Hematopoietic multipotent progenitor cell treated with erythropoietin and hydrocortisone succinate and interleukin-3 and kit ligand, for 15 days (in vitro differentiated cells): ENCODE data around the gene CSNK1A1L.

Source experiments
- DNase-seq: peaks from one replicate; pipeline ENCODE4 v3.0.0-alpha.2; 2015; ENCODE audit warnings: low spot score

CSNK1A1L gene

GRCh38 chr13:37106642-37107041 lies 1.2 kb upstream of the CSNK1A1L start:
- no peak for DNase-seq

GRCh38 chr13:37102896-37103295 lies 2.6 kb downstream of the CSNK1A1L start:
- no peak for DNase-seq

- DNase-seq, result no peak
Observed at GRCh38 chr13:37101201-37101600, 4.3 kb downstream of the CSNK1A1L start.

GRCh38 chr13:37100731-37101130 lies 4.7 kb downstream of the CSNK1A1L start:
- DNase-seq, result no peak

GRCh38 chr13:37097076-37097475 lies 8.4 kb downstream of the CSNK1A1L start:
- no peak for DNase-seq

GRCh38 chr13:37094840-37095239 lies 10.6 kb downstream of the CSNK1A1L start:
- DNase-seq, result no peak

- DNase-seq, result no peak
Observed at GRCh38 chr13:37094099-37094498, 11.4 kb downstream of the CSNK1A1L start.

- DNase-seq, result no peak
Observed at GRCh38 chr13:37091835-37092234, 13.6 kb downstream of the CSNK1A1L start.

- no peak for DNase-seq
Observed at GRCh38 chr13:37090912-37091311, 14.6 kb downstream of the CSNK1A1L start.

GRCh38 chr13:37089495-37089894 lies 16.0 kb downstream of the CSNK1A1L start:
- DNase-seq, result no peak

GRCh38 chr13:37087486-37087885 lies 18.0 kb downstream of the CSNK1A1L start:
- DNase-seq, result no peak

GRCh38 chr13:37085606-37086005 lies 19.9 kb downstream of the CSNK1A1L start:
- DNase-seq, result no peak

GRCh38 chr13:37076818-37077217 lies 28.6 kb downstream of the CSNK1A1L start:
- no peak for DNase-seq

GRCh38 chr13:37075164-37075563 lies 30.3 kb downstream of the CSNK1A1L start:
- DNase-seq, result no peak

GRCh38 chr13:37074703-37075102 lies 30.8 kb downstream of the CSNK1A1L start:
- peak; percentile 22 for DNase-seq

- DNase-seq, result no peak
Observed at GRCh38 chr13:37072024-37072423, 33.4 kb downstream of the CSNK1A1L start.

GRCh38 chr13:37070956-37071355 lies 34.5 kb downstream of the CSNK1A1L start:
- no peak for DNase-seq

GRCh38 chr13:37070145-37070695 lies 35.2 kb downstream of the CSNK1A1L start:
- no peak for DNase-seq

GRCh38 chr13:37069597-37070103 lies 35.8 kb downstream of the CSNK1A1L start:
- no peak for DNase-seq

- DNase-seq, result peak; percentile 9
Observed at GRCh38 chr13:37068962-37069361, 36.5 kb downstream of the CSNK1A1L start.

- DNase-seq, result no peak
Observed at GRCh38 chr13:37067874-37068273, 37.6 kb downstream of the CSNK1A1L start.

- DNase-seq, result no peak
Observed at GRCh38 chr13:37065890-37066526, 39.5 kb downstream of the CSNK1A1L start.

- no peak for DNase-seq
Observed at GRCh38 chr13:37059848-37060192, 45.6 kb downstream of the CSNK1A1L start.
